T1000 (cell line): Measurements from ENCODE around the gene XAF1.
"Not testable (repeated sequence)": the region's sequence is repeated elsewhere in the genome, so short reads cannot be mapped to it uniquely, and the experiment has no call there.

ENCODE experiments used
- DNase-seq: peaks from one replicate; lab custom pipeline; 2025; ENCODE audit warnings: mixed read lengths; lab: John Stamatoyannopoulos, UW

Gene XAF1

GRCh38 chr17:6800422-6801027 is 44.7 kb downstream of the XAF1 start:
- DNase-seq = no peak

GRCh38 chr17:6811510-6811909 is 55.7 kb downstream of the XAF1 start:
- DNase-seq = no peak

- DNase-seq = no peak
These were observed 56.4 kb downstream of the XAF1 start for GRCh38 chr17:6812295-6812694.

GRCh38 chr17:6815775-6816174 is 59.9 kb downstream of the XAF1 start:
- DNase-seq = no peak

GRCh38 chr17:6816368-6816767 is 60.5 kb downstream of the XAF1 start:
- not testable (repeated sequence) for DNase-seq

- no peak for DNase-seq
These were observed 63.1 kb downstream of the XAF1 start for GRCh38 chr17:6818938-6819337.

GRCh38 chr17:6823011-6823442 is 67.2 kb downstream of the XAF1 start:
- no peak for DNase-seq
